ENCODE measurements around the gene TEX29.

Gene TEX29

GRCh38 chr13:111382877-111383276, 62.4 kb downstream of the TEX29 start:
- Histone ChIP-seq H3K4me1 (ENCODE audit: insufficient read depth, low read length) (no peaks in the 10 kb centered on the region), H3K36me3 (ENCODE audit: insufficient read depth, low read length) (no peaks in the 10 kb centered on the region), H3K27me3 (ENCODE audit: control insufficient read depth in 1 of 2, insufficient read depth in 2 of 2, low read length in 2 of 2) (no peaks in the 10 kb centered on the region), H3K27ac (ENCODE audit: low read depth, low read length) (no peak overlapping the region), H3K9ac (ENCODE audit: low read length) (no peak overlapping the region), H3K4me3 (ENCODE audit: low read depth in 1 of 2, low read length in 2 of 2) (no peak overlapping the region), H3K9me3 (ENCODE audit: low read length) (no peaks in the 10 kb centered on the region)

- H3K27me3 ChIP-seq (ENCODE audit: control insufficient read depth in 1 of 2, insufficient read depth in 2 of 2, low read length in 2 of 2): no peaks in the 10 kb centered on the region
- no peaks in the 10 kb centered on the region for H3K4me1 ChIP-seq (ENCODE audit: insufficient read depth, low read length)
- no peak overlapping the region for H3K27ac ChIP-seq (ENCODE audit: low read depth, low read length)
- H3K36me3 ChIP-seq (ENCODE audit: insufficient read depth, low read length): no peaks in the 10 kb centered on the region
- no peak overlapping the region for H3K9ac ChIP-seq (ENCODE audit: low read length)
- H3K9me3 ChIP-seq (ENCODE audit: low read length): no peaks in the 10 kb centered on the region
- no peak overlapping the region for H3K4me3 ChIP-seq (ENCODE audit: low read depth in 1 of 2, low read length in 2 of 2)
Measured at GRCh38 chr13:111383591-111384440, 63.4 kb downstream of the TEX29 start.

GRCh38 chr13:111384441-111385182, 64.2 kb downstream of the TEX29 start:
- Histone ChIP-seq H3K9ac (ENCODE audit: low read length) (no peak overlapping the region), H3K36me3 (ENCODE audit: insufficient read depth, low read length) (no peaks in the 10 kb centered on the region), H3K4me3 (ENCODE audit: low read depth in 1 of 2, low read length in 2 of 2) (no peak overlapping the region), H3K27me3 (ENCODE audit: control insufficient read depth in 1 of 2, insufficient read depth in 2 of 2, low read length in 2 of 2) (no peaks in the 10 kb centered on the region), H3K4me1 (ENCODE audit: insufficient read depth, low read length) (no peaks in the 10 kb centered on the region), H3K27ac (ENCODE audit: low read depth, low read length) (no peak overlapping the region), H3K9me3 (ENCODE audit: low read length) (no peaks in the 10 kb centered on the region)

GRCh38 chr13:111385183-111385857, 64.9 kb downstream of the TEX29 start:
- no peaks in the 10 kb centered on the region for H3K36me3 ChIP-seq (ENCODE audit: insufficient read depth, low read length)
- H3K4me1 ChIP-seq (ENCODE audit: insufficient read depth, low read length): no peaks in the 10 kb centered on the region
- H3K4me3 ChIP-seq (ENCODE audit: low read depth in 1 of 2, low read length in 2 of 2): no peak overlapping the region
- H3K27me3 ChIP-seq (ENCODE audit: control insufficient read depth in 1 of 2, insufficient read depth in 2 of 2, low read length in 2 of 2): no peaks in the 10 kb centered on the region
- no peak overlapping the region for H3K27ac ChIP-seq (ENCODE audit: low read depth, low read length)
- H3K9ac ChIP-seq (ENCODE audit: low read length): no peak overlapping the region
- no peaks in the 10 kb centered on the region for H3K9me3 ChIP-seq (ENCODE audit: low read length)

GRCh38 chr13:111387026-111387871, 66.8 kb downstream of the TEX29 start:
- Histone ChIP-seq H3K27ac (ENCODE audit: low read depth, low read length) (no peak overlapping the region), H3K4me1 (ENCODE audit: insufficient read depth, low read length) (no peaks in the 10 kb centered on the region), H3K9ac (ENCODE audit: low read length) (no peak overlapping the region), H3K9me3 (ENCODE audit: low read length) (no peaks in the 10 kb centered on the region), H3K36me3 (ENCODE audit: insufficient read depth, low read length) (no peaks in the 10 kb centered on the region), H3K4me3 (ENCODE audit: low read depth in 1 of 2, low read length in 2 of 2) (no peak overlapping the region), H3K27me3 (ENCODE audit: control insufficient read depth in 1 of 2, insufficient read depth in 2 of 2, low read length in 2 of 2) (no peaks in the 10 kb centered on the region)

GRCh38 chr13:111387945-111388600, 67.6 kb downstream of the TEX29 start:
- no peak overlapping the region for H3K27ac ChIP-seq (ENCODE audit: low read depth, low read length)
- H3K4me3 ChIP-seq (ENCODE audit: low read depth in 1 of 2, low read length in 2 of 2): no peak overlapping the region
- no peaks in the 10 kb centered on the region for H3K4me1 ChIP-seq (ENCODE audit: insufficient read depth, low read length)
- no peaks in the 10 kb centered on the region for H3K27me3 ChIP-seq (ENCODE audit: control insufficient read depth in 1 of 2, insufficient read depth in 2 of 2, low read length in 2 of 2)
- H3K9me3 ChIP-seq (ENCODE audit: low read length): no peaks in the 10 kb centered on the region
- no peak overlapping the region for H3K9ac ChIP-seq (ENCODE audit: low read length)
- H3K36me3 ChIP-seq (ENCODE audit: insufficient read depth, low read length): no peaks in the 10 kb centered on the region

- Histone ChIP-seq H3K9me3 (ENCODE audit: low read length) (no peaks in the 10 kb centered on the region), H3K4me3 (ENCODE audit: low read depth in 1 of 2, low read length in 2 of 2) (no peak overlapping the region), H3K9ac (ENCODE audit: low read length) (no peak overlapping the region), H3K4me1 (ENCODE audit: insufficient read depth, low read length) (no peaks in the 10 kb centered on the region), H3K27ac (ENCODE audit: low read depth, low read length) (no peak overlapping the region), H3K36me3 (ENCODE audit: insufficient read depth, low read length) (no peaks in the 10 kb centered on the region), H3K27me3 (ENCODE audit: control insufficient read depth in 1 of 2, insufficient read depth in 2 of 2, low read length in 2 of 2) (no peaks in the 10 kb centered on the region)
Measured at GRCh38 chr13:111388851-111389500, 68.5 kb downstream of the TEX29 start.

- no peaks in the 10 kb centered on the region for H3K36me3 ChIP-seq (ENCODE audit: insufficient read depth, low read length)
- no peaks in the 10 kb centered on the region for H3K27me3 ChIP-seq (ENCODE audit: control insufficient read depth in 1 of 2, insufficient read depth in 2 of 2, low read length in 2 of 2)
- H3K9me3 ChIP-seq (ENCODE audit: low read length): no peaks in the 10 kb centered on the region
- H3K27ac ChIP-seq (ENCODE audit: low read depth, low read length): no peak overlapping the region
- H3K4me3 ChIP-seq (ENCODE audit: low read depth in 1 of 2, low read length in 2 of 2): no peak overlapping the region
- H3K4me1 ChIP-seq (ENCODE audit: insufficient read depth, low read length): no peaks in the 10 kb centered on the region
- H3K9ac ChIP-seq (ENCODE audit: low read length): no peak overlapping the region
Measured at GRCh38 chr13:111389621-111390521, 69.4 kb downstream of the TEX29 start.

- no peaks in the 10 kb centered on the region for H3K9me3 ChIP-seq (ENCODE audit: low read length)
- H3K4me3 ChIP-seq (ENCODE audit: low read depth in 1 of 2, low read length in 2 of 2): no peak overlapping the region
- H3K27me3 ChIP-seq (ENCODE audit: control insufficient read depth in 1 of 2, insufficient read depth in 2 of 2, low read length in 2 of 2): no peaks in the 10 kb centered on the region
- H3K9ac ChIP-seq (ENCODE audit: low read length): no peak overlapping the region
- H3K27ac ChIP-seq (ENCODE audit: low read depth, low read length): no peak overlapping the region
- H3K36me3 ChIP-seq (ENCODE audit: insufficient read depth, low read length): no peaks in the 10 kb centered on the region
- no peaks in the 10 kb centered on the region for H3K4me1 ChIP-seq (ENCODE audit: insufficient read depth, low read length)
Measured at GRCh38 chr13:111390522-111391270, 70.3 kb downstream of the TEX29 start.
